ENCODE data around the gene BPI. TPM values are rescaled to one million over a fixed set of nuclear protein-coding genes. Genes with fewer than 3 reads are reported as not detected.

Gene BPI
- total and polyA plus RNA-seq, 2 experiments from 2014 or later: 0.10 TPM; not detected in 1

DNA sequence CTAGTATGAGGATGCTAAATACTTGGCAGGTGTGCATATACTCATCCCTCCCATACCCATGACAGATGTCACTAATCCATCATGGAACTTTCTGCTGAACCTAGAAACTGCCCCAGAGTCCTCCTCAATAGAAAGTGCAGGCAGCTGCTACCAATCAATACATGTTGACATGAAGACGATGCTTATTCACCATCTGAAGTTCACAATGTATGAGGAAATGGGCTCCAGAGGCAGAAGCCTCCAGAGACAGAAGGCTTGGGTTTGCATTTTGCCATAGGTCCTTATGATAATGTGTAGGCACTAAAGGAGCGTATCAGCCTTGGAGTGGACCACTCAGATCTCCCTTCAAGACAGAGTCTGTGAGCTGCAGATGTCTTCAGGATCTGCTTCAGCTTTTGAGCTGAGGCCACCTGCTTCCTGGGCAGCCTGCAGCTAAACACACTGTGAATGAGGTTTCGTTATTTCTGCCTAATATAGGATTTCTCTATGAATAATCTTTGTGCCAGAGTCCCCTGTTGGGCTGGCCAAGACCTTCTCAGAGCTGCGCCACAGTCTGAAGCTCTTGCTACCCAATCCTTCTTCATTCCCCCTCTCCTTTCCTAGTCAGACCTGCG, 35.9 kb upstream of the BPI start:
- H3K36me3 ChIP-seq (ENCODE audit: low read depth): no peaks in the 10 kb centered on the region
- no peak overlapping the region for H3K4me3 ChIP-seq
- H3K4me2 ChIP-seq (ENCODE audit: unreplicated experiment): no peak overlapping the region
- WGBS, 2 experiments (ENCODE audit: low coverage in 1 of 2, low lambda C conversion rate in 2 of 2, missing lambda C conversion rate in 2 of 2): 77 to 78% methylated on average over 5 of the region's 5 CpGs
- no peaks in the 10 kb centered on the region for H4K20me1 ChIP-seq (ENCODE audit: insufficient read depth)
- H3K4me1 ChIP-seq (ENCODE audit: insufficient read depth): peaks cover 25% of the 10 kb centered on the region
- DNase-seq: no peak
- H3K27ac ChIP-seq: no peak overlapping the region
- in situ Hi-C loops (cut with MboI): no loop called here
- H3K9me3 ChIP-seq (ENCODE audit: low read depth): no peaks in the 10 kb centered on the region
- peaks cover 16% of the 10 kb centered on the region for H3F3A ChIP-seq (ENCODE audit: insufficient read depth)
- H2AFZ ChIP-seq: no peak overlapping the region
- no peak overlapping the region for H3K9ac ChIP-seq
- no peaks in the 10 kb centered on the region for H3K79me2 ChIP-seq (ENCODE audit: insufficient read depth)
- H3K27me3 ChIP-seq (replicated peaks; ENCODE audit: insufficient read depth): no peaks in the 10 kb centered on the region
- no peak for TF ChIP-seq EZH2 (IDR thresholded peaks at IDR 0.05; ENCODE audit: insufficient read depth, poor library complexity, severe bottlenecking)
- H3K9me2 ChIP-seq (ENCODE audit: insufficient read depth): no peaks in the 10 kb centered on the region

GRCh38 chr20:38269040-38269439, 34.9 kb upstream of the BPI start:
- in situ Hi-C loops (cut with MboI): no loop called here
- H3K36me3 ChIP-seq (ENCODE audit: low read depth): no peaks in the 10 kb centered on the region

DNA sequence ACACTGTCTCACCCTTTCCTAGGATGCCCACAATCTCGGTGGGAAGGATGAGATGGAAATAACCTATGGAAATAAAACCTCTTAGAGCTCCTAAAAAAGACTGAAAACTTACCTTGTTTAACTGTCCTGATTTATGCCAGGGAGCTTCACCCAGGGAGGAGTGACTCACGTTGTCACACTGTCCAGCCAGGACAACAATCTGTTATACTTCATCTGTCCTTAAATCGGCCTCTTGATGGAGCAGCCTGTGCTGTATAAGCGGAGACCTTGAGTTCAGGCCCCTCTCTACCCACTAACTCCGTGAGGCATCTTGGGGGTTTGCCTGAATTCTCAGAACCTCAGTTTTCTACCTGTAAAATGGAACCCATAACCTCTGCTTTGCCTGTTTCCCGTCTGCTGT, 34.2 kb upstream of the BPI start:
- no peaks in the 10 kb centered on the region for H3K79me2 ChIP-seq (ENCODE audit: insufficient read depth)
- no peaks in the 10 kb centered on the region for H4K20me1 ChIP-seq (ENCODE audit: insufficient read depth)
- no peak overlapping the region for H3K27ac ChIP-seq
- in situ Hi-C loops (cut with MboI): no loop called here
- no peak overlapping the region for H3K9ac ChIP-seq
- 66 to 69% methylated on average over 6 of the region's 6 CpGs for WGBS, 2 experiments (ENCODE audit: low coverage in 1 of 2, low lambda C conversion rate in 2 of 2, missing lambda C conversion rate in 2 of 2)
- peaks cover 32% of the 10 kb centered on the region for H3F3A ChIP-seq (ENCODE audit: insufficient read depth)
- H3K36me3 ChIP-seq (ENCODE audit: low read depth): no peaks in the 10 kb centered on the region
- peaks cover 33% of the 10 kb centered on the region for H3K4me1 ChIP-seq (ENCODE audit: insufficient read depth)
- H3K9me3 ChIP-seq (ENCODE audit: low read depth): no peaks in the 10 kb centered on the region
- no peak overlapping the region for H3K4me3 ChIP-seq
- no peak for DNase-seq
- no peak overlapping the region for H3K4me2 ChIP-seq (ENCODE audit: unreplicated experiment)
- H3K9me2 ChIP-seq (ENCODE audit: insufficient read depth): no peaks in the 10 kb centered on the region
- TF ChIP-seq EZH2phosphoT487 (IDR thresholded peaks at IDR 0.05; ENCODE audit: insufficient read depth, low read depth) (no peak), EZH2 (IDR thresholded peaks at IDR 0.05; ENCODE audit: insufficient read depth, poor library complexity, severe bottlenecking) (no peak)
- H2AFZ ChIP-seq: no peak overlapping the region
- no peaks in the 10 kb centered on the region for H3K27me3 ChIP-seq (replicated peaks; ENCODE audit: insufficient read depth)

More at GRCh38 chr20:38269040-38269439, 34.9 kb upstream of the BPI start:
- no peak overlapping the region for H3K4me2 ChIP-seq (ENCODE audit: unreplicated experiment)
- no peak overlapping the region for H3K9ac ChIP-seq
- H3K9me3 ChIP-seq (ENCODE audit: low read depth): no peaks in the 10 kb centered on the region
- H2AFZ ChIP-seq: no peak overlapping the region
- peaks cover 26% of the 10 kb centered on the region for H3F3A ChIP-seq (ENCODE audit: insufficient read depth)
- no peaks in the 10 kb centered on the region for H3K79me2 ChIP-seq (ENCODE audit: insufficient read depth)
- no peaks in the 10 kb centered on the region for H4K20me1 ChIP-seq (ENCODE audit: insufficient read depth)
- no peaks in the 10 kb centered on the region for H3K9me2 ChIP-seq (ENCODE audit: insufficient read depth)
- no peak overlapping the region for H3K27ac ChIP-seq
- DNase-seq: no peak
- 94 to 96% methylated on average over 3 of the region's 3 CpGs for WGBS, 2 experiments (ENCODE audit: low coverage in 1 of 2, low lambda C conversion rate in 2 of 2, missing lambda C conversion rate in 2 of 2)
- H3K4me3 ChIP-seq: no peak overlapping the region
- H3K27me3 ChIP-seq (replicated peaks; ENCODE audit: insufficient read depth): no peaks in the 10 kb centered on the region
- peaks cover 33% of the 10 kb centered on the region for H3K4me1 ChIP-seq (ENCODE audit: insufficient read depth)
- TF ChIP-seq EZH2phosphoT487 (IDR thresholded peaks at IDR 0.05; ENCODE audit: insufficient read depth, low read depth): no peak
- TF ChIP-seq EZH2 (IDR thresholded peaks at IDR 0.05; ENCODE audit: insufficient read depth, poor library complexity, severe bottlenecking): no peak

- Histone ChIP-seq H3K9ac (no peak overlapping the region), H3K9me3 (ENCODE audit: low read depth) (no peaks in the 10 kb centered on the region), H3K79me2 (ENCODE audit: insufficient read depth) (no peaks in the 10 kb centered on the region), H3K27ac (peak overlapping the region; percentile 96), H3K9me2 (ENCODE audit: insufficient read depth) (no peaks in the 10 kb centered on the region), H3K36me3 (ENCODE audit: low read depth) (no peaks in the 10 kb centered on the region), H2AFZ (0 out of 2 replicates have a peak overlapping the region, but pooled peaks have one; percentile 2), H3F3A (ENCODE audit: insufficient read depth) (peaks cover 46% of the 10 kb centered on the region), H3K4me2 (ENCODE audit: unreplicated experiment) (peak overlapping the region; percentile 49), H3K27me3 (replicated peaks; ENCODE audit: insufficient read depth) (no peaks in the 10 kb centered on the region), H4K20me1 (ENCODE audit: insufficient read depth) (no peaks in the 10 kb centered on the region), H3K4me3 (no peak overlapping the region), H3K4me1 (ENCODE audit: insufficient read depth) (peaks cover 46% of the 10 kb centered on the region)
- 52 to 53% methylated on average over 10 of the region's 10 CpGs for WGBS, 2 experiments (ENCODE audit: low coverage in 1 of 2, low lambda C conversion rate in 2 of 2, missing lambda C conversion rate in 2 of 2)
- DNase-seq: peak; percentile 95
- in situ Hi-C loops (cut with MboI): no loop called here
- TF ChIP-seq EZH2phosphoT487 (IDR thresholded peaks at IDR 0.05; ENCODE audit: insufficient read depth, low read depth) (no peak), EZH2 (IDR thresholded peaks at IDR 0.05; ENCODE audit: insufficient read depth, poor library complexity, severe bottlenecking) (no peak)
These were observed 32.9 kb upstream of the BPI start for GRCh38 chr20:38270869-38271605.

All from GM23248 (cell line).